ENCODE results near the gene IGSF8. TPM values are rescaled to one million over a fixed set of nuclear protein-coding genes. Genes with fewer than 3 reads are reported as not detected.
A peak's percentile ranks its signal among the peaks of the same experiment; 100 is the strongest.
"Not testable (repeated sequence)": the region's sequence is repeated elsewhere in the genome, so short reads cannot be mapped to it uniquely, and the experiment has no call there.

Gene IGSF8
- polyA plus RNA-seq, 4 donors: 11.0 to 34.5 (median 21.5) TPM

- 38 to 46% (median 41%) methylated on average over 16 of the region's 16 CpGs for WGBS, 3 donors
- no peak within 1 kb of the TSS for H3K4me3 ChIP-seq (ENCODE audit: low read depth in 1 of 3, low read length in 3 of 3)
- H3K36me3 ChIP-seq (ENCODE audit: control insufficient read depth in 3 of 3, insufficient read depth in 2 of 3, low read depth in 1 of 3, low read length in 3 of 3): no peaks in the 10 kb centered on the region
- H3K27ac ChIP-seq (ENCODE audit: low read depth in 1 of 3, low read length in 2 of 3): peak within 1 kb of the TSS in 1 of 3 donors; percentile 36
- FAIRE-seq (no peak), DNase-seq (no peak)
- peaks cover 0 to 5% (median 0%) of the 10 kb centered on the region in 3 donors for H3K4me1 ChIP-seq (ENCODE audit: control insufficient read depth in 3 of 3, insufficient read depth in 2 of 3, low read depth in 1 of 3, low read length in 2 of 3)
- no peaks in the 10 kb centered on the region for H3K9me3 ChIP-seq (ENCODE audit: control insufficient read depth in 2 of 2, insufficient read depth in 1 of 2, low read depth in 1 of 2, low read length in 1 of 2)
- H3K27me3 ChIP-seq (ENCODE audit: control insufficient read depth in 3 of 3, insufficient read depth in 3 of 3, low read length in 3 of 3): peaks cover 0 to 35% (median 0%) of the 10 kb centered on the region in 3 donors
These were observed 17.3 kb upstream of the IGSF8 start, which contains the start of gene ATP1A2 for GRCh38 chr1:160115545-160116282. ATP1A2 (plus strand) TSS chr1:160115759; CDS start chr1:160115862, 103 bp downstream.

- H3K27ac ChIP-seq (ENCODE audit: low read depth in 1 of 3, low read length in 2 of 3): no peak overlapping the region
- 68 to 85% (median 81%) methylated on average over 4 of the region's 4 CpGs for WGBS, 3 donors
- no peak overlapping the region for H3K4me3 ChIP-seq (ENCODE audit: low read depth in 1 of 3, low read length in 3 of 3)
- no peaks in the 10 kb centered on the region for H3K9me3 ChIP-seq (ENCODE audit: control insufficient read depth in 2 of 2, insufficient read depth in 1 of 2, low read depth in 1 of 2, low read length in 1 of 2)
- H3K27me3 ChIP-seq (ENCODE audit: control insufficient read depth in 3 of 3, insufficient read depth in 3 of 3, low read length in 3 of 3): peaks cover 0 to 34% (median 3%) of the 10 kb centered on the region in 3 donors
- no peak for FAIRE-seq
- no peak for DNase-seq
- peaks cover 0 to 5% (median 0%) of the 10 kb centered on the region in 3 donors for H3K4me1 ChIP-seq (ENCODE audit: control insufficient read depth in 3 of 3, insufficient read depth in 2 of 3, low read depth in 1 of 3, low read length in 2 of 3)
- no peaks in the 10 kb centered on the region for H3K36me3 ChIP-seq (ENCODE audit: control insufficient read depth in 3 of 3, insufficient read depth in 2 of 3, low read depth in 1 of 3, low read length in 3 of 3)
These were observed 15.7 kb upstream of the IGSF8 start for GRCh38 chr1:160114085-160114484.

- no peak overlapping the region for H3K27ac ChIP-seq (ENCODE audit: low read depth in 1 of 3, low read length in 2 of 3)
- H3K4me1 ChIP-seq (ENCODE audit: control insufficient read depth in 3 of 3, insufficient read depth in 2 of 3, low read depth in 1 of 3, low read length in 2 of 3): peaks cover 0 to 5% (median 0%) of the 10 kb centered on the region in 3 donors
- DNase-seq (no peak), FAIRE-seq (no peak)
- H3K4me3 ChIP-seq (ENCODE audit: low read depth in 1 of 3, low read length in 3 of 3): no peak overlapping the region
- no peaks in the 10 kb centered on the region for H3K9me3 ChIP-seq (ENCODE audit: control insufficient read depth in 2 of 2, insufficient read depth in 1 of 2, low read depth in 1 of 2, low read length in 1 of 2)
- no peaks in the 10 kb centered on the region for H3K36me3 ChIP-seq (ENCODE audit: control insufficient read depth in 3 of 3, insufficient read depth in 2 of 3, low read depth in 1 of 3, low read length in 3 of 3)
- peaks cover 0 to 32% (median 3%) of the 10 kb centered on the region in 3 donors for H3K27me3 ChIP-seq (ENCODE audit: control insufficient read depth in 3 of 3, insufficient read depth in 3 of 3, low read length in 3 of 3)
- 80 to 87% (median 86%) methylated on average over 8 of the region's 8 CpGs for whole genome bisulfite sequencing, 3 donors
These were observed 15.0 kb upstream of the IGSF8 start for GRCh38 chr1:160113407-160113806.

- Histone ChIP-seq H3K4me3 (ENCODE audit: low read depth in 1 of 3, low read length in 3 of 3) (no peak overlapping the region), H3K36me3 (ENCODE audit: control insufficient read depth in 3 of 3, insufficient read depth in 2 of 3, low read depth in 1 of 3, low read length in 3 of 3) (no peaks in the 10 kb centered on the region), H3K27me3 (ENCODE audit: control insufficient read depth in 3 of 3, insufficient read depth in 3 of 3, low read length in 3 of 3) (peaks cover 0 to 22% (median 3%) of the 10 kb centered on the region in 3 donors), H3K27ac (ENCODE audit: low read depth in 1 of 3, low read length in 2 of 3) (no peak overlapping the region), H3K4me1 (ENCODE audit: control insufficient read depth in 3 of 3, insufficient read depth in 2 of 3, low read depth in 1 of 3, low read length in 2 of 3) (peaks cover 0 to 5% (median 0%) of the 10 kb centered on the region in 3 donors), H3K9me3 (ENCODE audit: control insufficient read depth in 2 of 2, insufficient read depth in 1 of 2, low read depth in 1 of 2, low read length in 1 of 2) (no peaks in the 10 kb centered on the region)
- FAIRE-seq: no peak
- WGBS, 3 donors: 76 to 80% (median 79%) methylated on average over 12 of the region's 12 CpGs
- DNase-seq: no peak
These were observed 13.9 kb upstream of the IGSF8 start for GRCh38 chr1:160112357-160112756.

GRCh38 chr1:160111462-160111861 is 13.0 kb upstream of the IGSF8 start:
- 90 to 96% (median 92%) methylated on average over 10 of the region's 10 CpGs for WGBS, 3 donors
- not testable (repeated sequence) for FAIRE-seq

GRCh38 chr1:160109686-160110085 is 11.3 kb upstream of the IGSF8 start:
- WGBS, 3 donors: 34 to 62% (median 44%) methylated on average over 4 of the region's 4 CpGs
- FAIRE-seq: no peak
- no peaks in the 10 kb centered on the region for H3K4me1 ChIP-seq (ENCODE audit: control insufficient read depth in 3 of 3, insufficient read depth in 2 of 3, low read depth in 1 of 3, low read length in 2 of 3)

More at GRCh38 chr1:160111462-160111861, 13.0 kb upstream of the IGSF8 start:
- H3K9me3 ChIP-seq (ENCODE audit: control insufficient read depth in 2 of 2, insufficient read depth in 1 of 2, low read depth in 1 of 2, low read length in 1 of 2); H3K27ac ChIP-seq (ENCODE audit: low read depth in 1 of 3, low read length in 2 of 3); DNase-seq; H3K4me3 ChIP-seq (ENCODE audit: low read depth in 1 of 3, low read length in 3 of 3); H3K36me3 ChIP-seq (ENCODE audit: control insufficient read depth in 3 of 3, insufficient read depth in 2 of 3, low read depth in 1 of 3, low read length in 3 of 3); H3K4me1 ChIP-seq (ENCODE audit: control insufficient read depth in 3 of 3, insufficient read depth in 2 of 3, low read depth in 1 of 3, low read length in 2 of 3): not testable (repeated sequence)
- H3K27me3 ChIP-seq (ENCODE audit: control insufficient read depth in 3 of 3, insufficient read depth in 3 of 3, low read length in 3 of 3): peaks cover 0 to 15% (median 3%) of the 10 kb centered on the region in 3 donors

GRCh38 chr1:160108888-160109662 is 10.7 kb upstream of the IGSF8 start:
- Histone ChIP-seq H3K27ac (ENCODE audit: low read depth in 1 of 3, low read length in 2 of 3) (no peak overlapping the region), H3K27me3 (ENCODE audit: control insufficient read depth in 3 of 3, insufficient read depth in 3 of 3, low read length in 3 of 3) (peaks cover 0 to 3% (median 0%) of the 10 kb centered on the region in 3 donors), H3K36me3 (ENCODE audit: control insufficient read depth in 3 of 3, insufficient read depth in 2 of 3, low read depth in 1 of 3, low read length in 3 of 3) (no peaks in the 10 kb centered on the region), H3K9me3 (ENCODE audit: control insufficient read depth in 2 of 2, insufficient read depth in 1 of 2, low read depth in 1 of 2, low read length in 1 of 2) (no peaks in the 10 kb centered on the region), H3K4me1 (ENCODE audit: control insufficient read depth in 3 of 3, insufficient read depth in 2 of 3, low read depth in 1 of 3, low read length in 2 of 3) (peaks cover 0 to 3% (median 0%) of the 10 kb centered on the region in 3 donors), H3K4me3 (ENCODE audit: low read depth in 1 of 3, low read length in 3 of 3) (no peak overlapping the region)
- DNase-seq: peak in 1 of 2 donors; percentile 28
- FAIRE-seq: no peak
- WGBS, 3 donors: 19 to 39% (median 21%) methylated on average over 5 to 6 of the region's 6 CpGs

More at GRCh38 chr1:160109686-160110085, 11.3 kb upstream of the IGSF8 start:
- H3K27ac ChIP-seq (ENCODE audit: low read depth in 1 of 3, low read length in 2 of 3): no peak overlapping the region
- no peak overlapping the region for H3K4me3 ChIP-seq (ENCODE audit: low read depth in 1 of 3, low read length in 3 of 3)
- H3K9me3 ChIP-seq (ENCODE audit: control insufficient read depth in 2 of 2, insufficient read depth in 1 of 2, low read depth in 1 of 2, low read length in 1 of 2): no peaks in the 10 kb centered on the region
- H3K36me3 ChIP-seq (ENCODE audit: control insufficient read depth in 3 of 3, insufficient read depth in 2 of 3, low read depth in 1 of 3, low read length in 3 of 3): no peaks in the 10 kb centered on the region
- H3K27me3 ChIP-seq (ENCODE audit: control insufficient read depth in 3 of 3, insufficient read depth in 3 of 3, low read length in 3 of 3): peaks cover 0 to 3% (median 0%) of the 10 kb centered on the region in 3 donors
- DNase-seq: no peak

- FAIRE-seq (no peak), DNase-seq (no peak)
- no peaks in the 10 kb centered on the region for H3K36me3 ChIP-seq (ENCODE audit: control insufficient read depth in 3 of 3, insufficient read depth in 2 of 3, low read depth in 1 of 3, low read length in 3 of 3)
- no peaks in the 10 kb centered on the region for H3K9me3 ChIP-seq (ENCODE audit: control insufficient read depth in 2 of 2, insufficient read depth in 1 of 2, low read depth in 1 of 2, low read length in 1 of 2)
- peaks cover 0 to 11% (median 0%) of the 10 kb centered on the region in 3 donors for H3K4me1 ChIP-seq (ENCODE audit: control insufficient read depth in 3 of 3, insufficient read depth in 2 of 3, low read depth in 1 of 3, low read length in 2 of 3)
- H3K27ac ChIP-seq (ENCODE audit: low read depth in 1 of 3, low read length in 2 of 3): no peak overlapping the region
- no peak overlapping the region for H3K4me3 ChIP-seq (ENCODE audit: low read depth in 1 of 3, low read length in 3 of 3)
- WGBS, 3 donors: 92 to 96% (median 95%) methylated on average over 1 of the region's 1 CpG
- peaks cover 0 to 3% (median 2%) of the 10 kb centered on the region in 3 donors for H3K27me3 ChIP-seq (ENCODE audit: control insufficient read depth in 3 of 3, insufficient read depth in 3 of 3, low read length in 3 of 3)
These were observed 9.1 kb upstream of the IGSF8 start for GRCh38 chr1:160107512-160107911.

All from small intestine (tissue), 7 donors.